Measurements from ENCODE around the gene DENND4B.

Gene DENND4B

DNA sequence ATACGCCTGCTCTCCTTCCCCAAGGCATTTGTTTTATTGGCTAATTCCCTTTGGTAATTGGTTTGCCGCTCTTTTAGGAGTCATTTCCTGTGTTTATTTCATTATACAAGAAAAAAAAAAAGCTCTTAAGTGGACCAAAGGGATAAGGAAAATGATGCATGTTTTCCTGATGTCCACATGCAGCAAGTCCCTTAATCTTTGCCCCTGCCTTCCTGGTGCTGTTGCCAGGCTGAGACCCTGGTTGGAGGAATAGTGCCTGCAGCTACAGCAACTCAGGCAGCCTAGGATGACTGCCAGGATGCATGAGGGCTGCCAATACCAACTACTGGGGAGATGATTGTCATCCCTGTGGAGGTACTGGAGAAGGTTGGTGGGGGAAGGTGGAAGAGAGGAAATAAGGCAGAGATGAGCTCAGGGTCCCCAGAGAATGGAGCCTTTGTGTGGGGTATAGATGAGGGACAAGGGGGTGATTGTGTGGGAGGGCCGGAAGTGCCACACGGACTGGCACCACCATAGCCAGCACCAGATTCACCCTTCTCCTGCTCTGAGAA lies 17.7 kb downstream of the DENND4B start:
- in situ Hi-C loops (cut with HindIII; ENCODE audit: low sequenced_read_pairs) = no loop called here
- TF ChIP-seq, protein P1, sequence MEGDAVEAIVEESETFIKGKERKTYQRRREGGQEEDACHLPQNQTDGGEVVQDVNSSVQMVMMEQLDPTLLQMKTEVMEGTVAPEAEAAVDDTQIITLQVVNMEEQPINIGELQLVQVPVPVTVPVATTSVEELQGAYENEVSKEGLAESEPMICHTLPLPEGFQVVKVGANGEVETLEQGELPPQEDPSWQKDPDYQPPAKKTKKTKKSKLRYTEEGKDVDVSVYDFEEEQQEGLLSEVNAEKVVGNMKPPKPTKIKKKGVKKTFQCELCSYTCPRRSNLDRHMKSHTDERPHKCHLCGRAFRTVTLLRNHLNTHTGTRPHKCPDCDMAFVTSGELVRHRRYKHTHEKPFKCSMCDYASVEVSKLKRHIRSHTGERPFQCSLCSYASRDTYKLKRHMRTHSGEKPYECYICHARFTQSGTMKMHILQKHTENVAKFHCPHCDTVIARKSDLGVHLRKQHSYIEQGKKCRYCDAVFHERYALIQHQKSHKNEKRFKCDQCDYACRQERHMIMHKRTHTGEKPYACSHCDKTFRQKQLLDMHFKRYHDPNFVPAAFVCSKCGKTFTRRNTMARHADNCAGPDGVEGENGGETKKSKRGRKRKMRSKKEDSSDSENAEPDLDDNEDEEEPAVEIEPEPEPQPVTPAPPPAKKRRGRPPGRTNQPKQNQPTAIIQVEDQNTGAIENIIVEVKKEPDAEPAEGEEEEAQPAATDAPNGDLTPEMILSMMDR (IDR thresholded peaks at IDR 0.05; ENCODE audit: low read depth, low read length) = no peak

DNA sequence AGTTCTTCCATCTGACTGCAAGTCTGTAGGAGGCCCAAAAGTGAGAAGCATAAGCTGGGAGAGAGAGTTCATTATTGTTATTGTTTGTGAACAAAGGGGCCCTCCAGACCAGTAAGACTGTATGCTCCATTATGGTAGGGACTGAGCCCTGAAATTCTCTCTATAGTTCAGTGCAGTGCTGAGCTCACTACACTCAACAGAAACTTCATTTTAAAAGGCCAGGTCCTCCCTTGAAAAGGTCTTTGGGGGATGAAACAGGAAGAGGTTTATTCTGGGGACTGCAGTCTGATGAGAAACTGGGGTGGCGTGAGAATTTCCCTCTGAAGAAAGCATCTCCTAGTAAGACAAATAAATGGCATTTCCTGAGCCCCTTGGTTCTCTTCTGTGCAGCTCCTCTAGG lies 18.3 kb downstream of the DENND4B start:
- DNase-seq (ENCODE audit: low read depth, low spot score) = no peak
- TF ChIP-seq, protein P1 (IDR thresholded peaks at IDR 0.05; ENCODE audit: low read depth, low read length) = no peak
- in situ Hi-C loops (cut with HindIII; ENCODE audit: low sequenced_read_pairs) = no loop called here
- H3K4me3 ChIP-seq (ENCODE audit: low read depth, low read length) = no peak overlapping the region

More for the DNA sequence above, 17.7 kb downstream of the DENND4B start:
- no peak overlapping the region for H3K4me3 ChIP-seq (ENCODE audit: low read depth, low read length)
- DNase-seq (ENCODE audit: low read depth, low spot score) = peak; percentile 3

DNA sequence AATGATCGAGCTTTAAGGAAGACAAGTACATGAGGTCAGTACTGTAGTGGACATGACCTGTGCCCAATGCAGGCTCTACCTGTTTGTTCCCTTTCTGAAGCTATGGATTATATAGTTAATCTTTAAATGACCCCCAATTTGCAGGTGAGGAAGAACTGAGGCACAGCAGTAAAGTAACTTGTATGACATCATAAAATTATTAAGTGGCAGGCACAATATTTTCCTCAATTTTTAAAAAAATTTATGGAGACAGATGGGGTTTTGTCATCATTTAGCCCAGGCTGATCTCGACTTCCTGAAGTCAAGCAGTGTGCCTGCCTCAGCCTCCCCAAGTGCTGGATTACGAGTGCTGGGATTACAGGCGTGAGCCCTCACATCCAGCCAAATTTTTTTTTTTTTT lies 20.1 kb downstream of the DENND4B start:
- no peak overlapping the region for H3K4me3 ChIP-seq (ENCODE audit: low read depth, low read length)
- TF ChIP-seq, protein P1 (IDR thresholded peaks at IDR 0.05; ENCODE audit: low read depth, low read length) = no peak
- in situ Hi-C loops (cut with HindIII; ENCODE audit: low sequenced_read_pairs) = no loop called here
- no peak for DNase-seq (ENCODE audit: low read depth, low spot score)

DNA sequence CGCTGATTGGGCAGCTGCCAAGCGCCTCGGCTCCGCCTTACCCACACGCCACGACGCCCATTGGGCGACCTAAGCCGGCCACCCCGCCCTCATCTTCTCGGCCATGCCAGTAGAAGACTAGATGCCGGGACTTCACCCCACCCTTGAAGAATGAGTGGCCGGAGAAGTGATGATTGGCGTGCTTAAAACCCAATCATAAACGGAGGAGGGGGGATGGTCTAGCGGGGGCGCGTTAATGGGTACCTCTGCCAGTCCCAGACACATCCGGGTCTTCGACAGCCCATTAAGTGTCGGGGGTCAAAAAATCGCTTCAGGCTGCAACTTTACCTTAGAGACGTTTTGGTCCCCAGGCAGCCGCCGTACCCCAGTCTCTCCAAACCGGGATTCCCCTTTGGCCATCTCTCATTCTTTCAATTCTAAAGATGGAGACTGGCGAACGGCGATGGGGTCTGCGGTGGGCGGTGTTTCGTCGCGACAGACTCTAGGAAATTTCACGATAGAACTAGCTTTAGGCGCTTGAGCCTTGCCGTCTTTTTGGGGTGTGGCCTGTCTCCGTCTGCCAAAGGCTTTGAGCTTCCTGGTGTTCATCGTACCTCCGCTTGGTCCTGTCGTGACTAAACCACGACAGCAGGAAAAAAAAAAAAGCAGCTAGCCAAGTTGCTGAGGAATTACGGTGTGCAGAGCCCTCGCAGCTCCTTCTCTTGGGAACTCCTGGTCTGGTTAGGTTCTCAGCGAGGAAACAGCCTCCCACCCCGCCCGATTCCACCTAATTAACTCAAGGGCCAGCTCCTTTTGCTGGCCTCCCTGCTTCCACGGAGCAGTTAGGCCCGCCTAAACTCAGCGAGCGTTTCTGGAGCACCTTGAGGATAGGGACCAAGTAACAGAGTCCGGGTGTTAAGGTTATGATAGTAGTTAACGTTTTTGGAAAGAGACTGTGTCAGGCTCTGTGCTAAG lies 23.3 kb downstream of the DENND4B start, which contains the start of gene GATAD2B:
Gene GATAD2B, minus strand, starts transcription at position 1 of the 954 bp plus-strand sequence. CDS start 94,625 bp downstream, outside the sequence.
- peak within 1 kb of the TSS; percentile 88 for H3K4me3 ChIP-seq (ENCODE audit: low read depth, low read length)
- DNase-seq (ENCODE audit: low read depth, low spot score) = peak; percentile 100
- in situ Hi-C loops (cut with HindIII; ENCODE audit: low sequenced_read_pairs) = no loop called here
- TF ChIP-seq, protein P1 (IDR thresholded peaks at IDR 0.05; ENCODE audit: low read depth, low read length) = no peak

DNA sequence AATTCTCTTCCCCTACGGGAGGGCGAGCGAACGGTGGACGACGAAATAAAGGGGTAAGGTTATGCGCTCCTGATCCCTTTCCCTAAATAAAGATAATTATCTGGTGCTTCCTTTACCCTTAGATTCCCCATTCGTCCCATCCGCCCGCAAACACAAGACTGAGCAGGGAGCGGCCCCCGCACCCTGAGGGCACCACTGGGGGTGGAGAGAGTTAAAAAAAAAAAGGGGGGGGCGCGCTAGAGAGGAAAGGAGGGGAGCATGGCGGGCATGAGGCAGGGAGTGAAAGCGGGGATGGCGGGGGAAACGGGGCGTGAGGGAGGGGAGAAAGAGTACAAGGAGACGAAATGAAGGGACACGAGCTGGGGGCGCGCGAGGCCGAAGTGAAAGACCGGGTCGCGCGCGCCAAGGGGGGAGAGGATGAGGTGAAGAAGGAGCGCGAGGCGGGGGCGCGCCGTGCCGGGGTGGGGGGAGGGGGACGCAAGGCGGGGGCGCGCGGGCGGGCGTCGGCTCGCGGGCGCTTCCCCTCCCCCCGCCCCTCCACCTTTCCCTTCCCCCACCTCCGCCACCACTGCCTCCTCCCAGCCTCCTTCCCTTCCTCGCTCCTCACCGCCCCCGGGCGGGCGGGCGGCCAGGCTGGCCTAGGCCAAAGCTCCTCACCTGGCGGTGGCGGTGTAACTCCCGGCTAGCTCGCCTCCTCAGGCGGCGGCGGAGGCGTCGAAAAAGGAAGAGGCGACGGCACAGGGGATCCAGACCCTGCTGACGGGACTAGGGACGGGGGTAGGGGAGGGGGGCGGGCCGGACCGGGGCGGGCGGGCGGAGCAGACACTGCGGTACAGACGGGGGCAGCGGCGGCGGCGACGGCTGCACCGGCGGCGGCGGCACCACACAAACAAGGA lies 24.2 kb downstream of the DENND4B start:
- peak; percentile 5 for DNase-seq (ENCODE audit: low read depth, low spot score)

More for the DNA sequence above, 24.2 kb downstream of the DENND4B start:
- peak overlapping the region; percentile 88 for H3K4me3 ChIP-seq (ENCODE audit: low read depth, low read length)
- in situ Hi-C loops (cut with HindIII; ENCODE audit: low sequenced_read_pairs) = no loop called here
- TF ChIP-seq, protein P1 (IDR thresholded peaks at IDR 0.05; ENCODE audit: low read depth, low read length) = peak; percentile 23
